Astrocyte of the spinal cord (primary cell): ENCODE measurements around the gene SPATA4.

Experiments used
- DNase-seq: peaks from one replicate; pipeline ENCODE4 v3.0.0; 2011; ENCODE audit warnings: low read depth, low spot score
- H3K4me3 ChIP-seq: 2 replicates; pipeline ENCODE4 v1.5.1; 2011; ENCODE audit warnings: low read depth, mild to moderate bottlenecking, low read length, moderate library complexity
- in situ Hi-C: cut with HindIII; loops from 2 replicates; pipeline ENCODE4 v1.10.0; 2017; ENCODE audit warnings: low sequenced_read_pairs
- TF ChIP-seq, protein P1 (sequence below): IDR thresholded peaks from 2 replicates; pipeline ENCODE4 v1.5.1; 2012; ENCODE audit warnings: low read depth, mild to moderate bottlenecking, low read length, inconsistent platforms

Gene SPATA4

DNA sequence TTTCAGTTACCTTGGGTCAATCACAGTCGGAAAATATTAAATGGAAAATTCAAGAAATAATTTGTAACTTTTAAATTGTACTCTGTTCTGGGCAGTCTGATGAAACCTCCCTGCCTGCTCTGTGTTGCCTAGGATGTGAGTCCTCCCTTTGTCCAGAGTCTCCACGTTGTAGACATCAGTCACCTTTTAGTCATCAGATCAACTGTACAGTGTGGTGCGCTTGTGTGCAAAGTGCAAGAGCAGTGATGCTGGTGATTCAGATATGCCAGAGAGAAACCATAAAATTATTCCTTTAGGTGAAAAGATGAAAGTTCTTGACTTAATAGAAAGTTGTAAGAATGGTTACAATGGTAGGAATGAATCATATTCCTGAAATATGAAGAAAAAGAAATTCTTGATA lies 1.4 kb downstream of the SPATA4 start:
- H3K4me3 ChIP-seq: no peak overlapping the region
- peak; percentile 67 for DNase-seq
- in situ Hi-C loops: no loop called here
- TF ChIP-seq, protein P1, sequence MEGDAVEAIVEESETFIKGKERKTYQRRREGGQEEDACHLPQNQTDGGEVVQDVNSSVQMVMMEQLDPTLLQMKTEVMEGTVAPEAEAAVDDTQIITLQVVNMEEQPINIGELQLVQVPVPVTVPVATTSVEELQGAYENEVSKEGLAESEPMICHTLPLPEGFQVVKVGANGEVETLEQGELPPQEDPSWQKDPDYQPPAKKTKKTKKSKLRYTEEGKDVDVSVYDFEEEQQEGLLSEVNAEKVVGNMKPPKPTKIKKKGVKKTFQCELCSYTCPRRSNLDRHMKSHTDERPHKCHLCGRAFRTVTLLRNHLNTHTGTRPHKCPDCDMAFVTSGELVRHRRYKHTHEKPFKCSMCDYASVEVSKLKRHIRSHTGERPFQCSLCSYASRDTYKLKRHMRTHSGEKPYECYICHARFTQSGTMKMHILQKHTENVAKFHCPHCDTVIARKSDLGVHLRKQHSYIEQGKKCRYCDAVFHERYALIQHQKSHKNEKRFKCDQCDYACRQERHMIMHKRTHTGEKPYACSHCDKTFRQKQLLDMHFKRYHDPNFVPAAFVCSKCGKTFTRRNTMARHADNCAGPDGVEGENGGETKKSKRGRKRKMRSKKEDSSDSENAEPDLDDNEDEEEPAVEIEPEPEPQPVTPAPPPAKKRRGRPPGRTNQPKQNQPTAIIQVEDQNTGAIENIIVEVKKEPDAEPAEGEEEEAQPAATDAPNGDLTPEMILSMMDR: no peak

DNA sequence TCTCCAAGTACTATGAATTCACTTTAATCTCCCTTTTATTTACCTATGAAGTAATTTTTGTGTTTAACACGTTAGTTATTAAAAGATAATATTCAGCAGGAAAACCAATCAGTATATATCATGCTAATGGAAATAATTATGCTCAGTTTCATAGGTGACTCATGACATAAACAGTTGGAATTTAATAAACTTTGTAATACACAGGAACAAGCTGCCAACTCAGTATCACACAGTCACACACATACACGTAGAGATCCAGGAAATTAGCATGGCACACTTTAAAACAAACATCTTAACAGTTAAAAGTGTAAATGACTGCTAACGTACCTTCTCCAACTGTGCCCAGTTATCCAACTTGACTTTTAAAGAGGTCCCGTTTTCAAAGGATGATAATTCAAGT lies 2.3 kb downstream of the SPATA4 start:
- in situ Hi-C loops: no loop called here

DNA sequence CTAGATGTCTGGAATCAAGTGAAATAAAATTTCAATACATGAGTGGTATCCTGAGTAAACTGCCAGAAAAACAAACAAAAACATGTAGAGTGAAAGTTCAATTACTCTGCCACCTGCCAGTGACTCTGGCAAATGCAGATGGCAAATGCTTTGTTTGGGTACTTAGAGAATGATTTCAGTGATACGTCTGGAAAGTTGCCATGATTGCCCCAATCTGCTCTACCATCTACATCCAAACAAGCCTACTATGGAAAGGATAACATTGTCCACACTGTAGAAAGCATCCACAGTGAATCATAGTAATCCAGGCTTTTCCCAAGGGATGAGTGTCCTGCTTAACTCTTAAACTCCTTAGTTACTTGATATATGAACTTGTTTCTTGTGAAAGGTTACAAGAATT lies 3.4 kb downstream of the SPATA4 start:
- in situ Hi-C loops: no loop called here
- peak; percentile 14 for DNase-seq
- no peak overlapping the region for H3K4me3 ChIP-seq
- TF ChIP-seq, protein P1: no peak

More for the DNA sequence above, 2.3 kb downstream of the SPATA4 start:
- TF ChIP-seq, protein P1: no peak
- no peak overlapping the region for H3K4me3 ChIP-seq
- DNase-seq: peak; percentile 27

DNA sequence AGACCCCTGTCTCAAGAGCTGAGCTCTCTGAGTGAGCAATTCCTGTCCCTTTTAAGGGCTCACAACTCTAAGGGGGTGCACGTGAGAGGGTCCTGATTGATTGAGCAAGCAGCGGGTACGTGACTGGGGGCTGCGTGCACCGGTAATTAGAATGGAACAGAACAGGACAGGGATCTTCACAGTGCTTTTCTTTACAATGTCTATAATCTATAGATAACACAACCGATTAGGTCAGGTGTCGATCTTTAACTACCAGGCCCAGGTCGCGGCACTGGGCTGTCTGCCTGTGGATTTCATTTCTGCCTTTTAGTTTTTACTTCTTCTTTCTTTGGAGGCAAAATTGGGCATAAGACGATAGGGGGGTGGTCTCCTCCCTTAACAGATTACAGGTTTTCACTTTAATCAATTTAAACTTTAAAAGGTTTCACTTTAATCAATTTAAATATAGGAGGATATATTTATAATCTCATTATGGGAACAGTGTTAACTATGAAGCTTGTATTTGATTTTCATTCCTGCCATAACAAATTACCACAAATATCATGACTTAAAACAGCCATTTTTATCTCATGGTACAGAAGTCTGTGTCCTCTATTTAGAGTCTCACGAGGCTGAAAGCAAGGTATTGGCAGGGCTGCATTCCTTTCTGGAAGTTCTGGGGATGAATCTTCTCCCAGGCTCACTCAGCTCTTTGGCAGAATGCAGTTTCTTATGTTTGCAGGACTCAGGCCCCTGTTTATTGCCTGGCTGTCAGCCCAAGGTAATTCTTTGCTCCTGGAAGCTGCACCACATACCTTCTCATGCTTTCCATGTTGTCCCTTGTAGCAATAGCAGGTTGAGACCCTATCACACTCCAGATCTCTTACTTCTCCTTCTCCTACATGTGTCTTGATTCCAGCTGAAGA lies 5.2 kb downstream of the SPATA4 start:
- peak; percentile 3 for DNase-seq
- in situ Hi-C loops: no loop called here
- TF ChIP-seq, protein P1: no peak
- no peak overlapping the region for H3K4me3 ChIP-seq

DNA sequence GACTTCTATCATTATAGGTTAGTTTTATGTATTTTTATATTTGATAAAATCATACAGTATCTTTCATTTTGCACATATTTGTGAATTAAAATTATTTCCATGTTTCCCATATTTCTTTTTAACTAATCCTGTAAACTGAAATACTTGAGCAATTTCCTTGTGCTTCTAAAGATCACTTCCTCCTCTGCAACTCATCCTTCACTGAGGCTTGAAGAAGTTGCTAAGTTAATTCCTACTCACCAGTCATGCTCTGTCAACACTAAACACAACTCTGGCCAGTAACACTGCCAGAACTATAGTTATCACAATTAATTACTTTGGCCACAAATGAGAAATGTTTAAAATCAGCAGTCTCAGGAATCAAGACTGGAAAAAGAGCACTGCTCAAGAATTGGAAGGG lies 6.7 kb downstream of the SPATA4 start:
- no peak for DNase-seq
- in situ Hi-C loops: no loop called here
- no peak overlapping the region for H3K4me3 ChIP-seq
- TF ChIP-seq, protein P1: no peak

DNA sequence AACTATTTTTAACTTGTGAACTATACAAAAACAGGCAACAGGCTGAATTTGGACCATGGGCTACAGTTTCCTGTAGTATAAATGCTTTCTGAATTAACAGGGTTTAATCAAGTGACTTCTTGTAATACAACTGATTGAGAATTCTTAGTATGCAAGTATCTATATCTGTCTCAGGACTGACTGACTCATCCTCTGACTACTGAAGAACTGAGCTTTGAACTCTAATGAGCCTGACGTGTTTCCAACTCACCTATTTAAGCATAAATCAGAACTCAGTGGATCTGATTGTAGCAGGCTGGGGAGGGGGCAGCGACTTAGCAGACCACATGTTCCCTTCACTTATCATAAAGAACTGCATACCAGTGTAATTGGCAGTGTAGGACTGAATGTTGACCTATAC lies 7.8 kb downstream of the SPATA4 start:
- in situ Hi-C loops: no loop called here
- DNase-seq: peak; percentile 20
- H3K4me3 ChIP-seq: no peak overlapping the region
- TF ChIP-seq, protein P1: no peak
